SU-DHL-6 (cell line): ENCODE results near the gene TRMT44.

Experiments used
- CTCF ChIP-seq: fragments of 200-600 bp; sonication (generic); IDR thresholded peaks from one replicate; pipeline ENCODE4 v1.5.1; 2017; ENCODE audit warnings: antibody characterized with exemption, mild to moderate bottlenecking, low read length, moderate library complexity; ENCODE audit not compliant: insufficient read depth, poor library complexity, severe bottlenecking
- EZH2phosphoT487 ChIP-seq: fragments of 200-600 bp; sonication (generic), shearing (Covaris generic); conservative IDR thresholded peaks from 2 replicates; pipeline ENCODE4 v1.6.1; 2018; ENCODE audit warnings: mild to moderate bottlenecking, antibody characterized with exemption, low read length, moderate library complexity, mixed read lengths

- TF ChIP-seq EZH2phosphoT487, result no peak
- no peak for TF ChIP-seq CTCF
Measured at GRCh38 chr4:8422327-8422726, 18.2 kb upstream of the TRMT44 start.
